K562 (cell line): ENCODE measurements around the gene COMMD9. TPM values are rescaled to one million over a fixed set of nuclear protein-coding genes. Genes with fewer than 3 reads are reported as not detected.
A peak's percentile ranks its signal among the peaks of the same experiment; 100 is the strongest.

Source experiments
- ATAC-seq: fragments of 200-7000 bp; cut with Tn5 transposase; 3 replicates; pipeline ENCODE4 v1.9.1; 2020; ENCODE audit warnings: moderate library complexity
- BruUV-seq: library from RNA; stranded (reverse); fragments of 400-500 nt; replicated peaks from 2 replicates; lab custom pipeline; 2021; lab: Mats Ljungman, UMichigan
- CTCF ChIA-PET: fragments of 300-600 bp; formaldehyde crosslinking; extraction: SDS; loops from one replicate; lab custom pipeline; 2021; ENCODE audit warnings: low intra/inter-chr PET ratio; lab: Yijun Ruan, JAX
- POLR2A ChIA-PET: fragments of 300-600, 350-650 bp; sonication (Branson Sonifier 250); formaldehyde crosslinking; extraction: SDS; loops from one replicate; lab custom pipeline; 2021; ENCODE audit warnings: antibody characterized with exemption, inconsistent platforms; lab: Yijun Ruan, JAX
- DNase-seq, 4 experiments: peaks; one replicate each; pipeline versions ENCODE4 v3.0.0 to v3.0.0-alpha.2; 2011 to 2018; ENCODE audit warnings: low spot score in 3 of 4, mixed read lengths in 3 of 4; ENCODE audit errors: extremely low read depth in 1 of 4
- FAIRE-seq: peaks from 2 replicates; lab custom pipeline; 2011; peaks lifted over from hg19 to GRCh38; lab: Jason Lieb, UNC
- H2AFZ ChIP-seq: 2 replicates; pipeline ENCODE4 v1.6.0; 2011; ENCODE audit warnings: low read depth, low read length, control low read depth, inconsistent platforms
- H3K27ac ChIP-seq: fragments of 200-600 bp; 3 replicates; pipeline ENCODE4 v1.8.0; 2011; ENCODE audit warnings: low read depth, mild to moderate bottlenecking, control low read depth, inconsistent platforms, low read length, moderate library complexity, mixed read lengths; ENCODE audit errors: extremely low read depth
- H3K27me3 ChIP-seq, 2 experiments: fragments of 300-600 bp in 1 of 2; 2 replicates in 1 of 2; 3 replicates in 1 of 2; pipeline versions ENCODE4 v1.6.0 to v1.8.0; 2011; ENCODE audit warnings: inconsistent platforms in 2 of 2, low read length in 2 of 2, mild to moderate bottlenecking in 1 of 2, mixed read lengths in 1 of 2, moderate library complexity in 1 of 2; ENCODE audit not compliant: control insufficient read depth in 2 of 2, insufficient read depth in 2 of 2
- H3K36me3 ChIP-seq: fragments of 300-600 bp; 3 replicates; pipeline ENCODE4 v1.8.0; 2011; ENCODE audit warnings: mild to moderate bottlenecking, low read length, inconsistent platforms; ENCODE audit not compliant: control insufficient read depth, insufficient read depth
- H3K4me1 ChIP-seq, 2 experiments: fragments of 200-600 bp in 1 of 2; replicated peaks in 1 of 2; 2 replicates in 1 of 2; 3 replicates in 1 of 2; pipeline versions ENCODE4 v1.5.1 to v1.8.0; 2011; ENCODE audit warnings: inconsistent platforms in 2 of 2, low read length in 2 of 2, mild to moderate bottlenecking in 1 of 2, mixed read lengths in 1 of 2, moderate library complexity in 1 of 2; ENCODE audit not compliant: control insufficient read depth in 2 of 2, insufficient read depth in 2 of 2
- H3K4me2 ChIP-seq: 2 replicates; pipeline ENCODE4 v1.6.1; 2011; ENCODE audit warnings: low read length, control low read depth, inconsistent platforms, mixed read lengths; ENCODE audit not compliant: insufficient read depth
- H3K4me3 ChIP-seq: fragments of 200-600 bp; sonication (generic), shearing (Covaris generic); 2 replicates; pipeline ENCODE4 v1.5.1; 2016; ENCODE audit warnings: control low read depth, inconsistent platforms
- H3K79me2 ChIP-seq: fragments of 200-600 bp; 3 replicates; pipeline ENCODE4 v1.8.0; 2011; ENCODE audit warnings: low read length, inconsistent platforms; ENCODE audit not compliant: control insufficient read depth, insufficient read depth
- H3K9ac ChIP-seq, 2 experiments: 2 replicates each; pipeline versions ENCODE4 v1.6.0 to v1.6.1; 2011; ENCODE audit warnings: low read depth in 2 of 2, low read length in 2 of 2, control low read depth in 1 of 2, inconsistent platforms in 1 of 2, mild to moderate bottlenecking in 1 of 2, mixed read lengths in 1 of 2; ENCODE audit not compliant: insufficient read depth in 1 of 2
- H3K9me1 ChIP-seq: one replicate; pipeline ENCODE4 v1.6.0; 2011; ENCODE audit warnings: inconsistent platforms, mild to moderate bottlenecking, low read length, moderate library complexity; ENCODE audit not compliant: control insufficient read depth, insufficient read depth
- H3K9me3 ChIP-seq: replicated peaks from 2 replicates; pipeline ENCODE4 v1.5.1; 2011; ENCODE audit warnings: low read depth, low read length, inconsistent platforms; ENCODE audit not compliant: control insufficient read depth, insufficient read depth
- H4K20me1 ChIP-seq: replicated peaks from 2 replicates; pipeline ENCODE4 v1.6.1; 2011; ENCODE audit warnings: low read length, inconsistent platforms, mixed read lengths; ENCODE audit not compliant: control insufficient read depth, insufficient read depth
- CC2D1A ChIP-seq: fragments of 450-650 bp; IDR thresholded peaks from 2 replicates; pipeline ENCODE4 v1.6.1; 2017; ENCODE audit warnings: mild to moderate bottlenecking
- JUNB ChIP-seq: fragments of 450-650 bp; formaldehyde crosslinking; conservative IDR thresholded peaks from 2 replicates; pipeline ENCODE4 v1.4.0; 2020; ENCODE audit warnings: mild to moderate bottlenecking
- KLF1 ChIP-seq: fragments of 450-650 bp; IDR thresholded peaks from 2 replicates; pipeline ENCODE4 v1.6.1; 2016; ENCODE audit warnings: missing genetic modification characterization, missing compliant biosample characterization
- MAFG ChIP-seq: fragments of 450-650 bp; conservative IDR thresholded peaks from 2 replicates; pipeline ENCODE4 v1.6.1; 2016; ENCODE audit warnings: missing genetic modification characterization, missing compliant biosample characterization
- MCM5 ChIP-seq: fragments of 450-650 bp; IDR thresholded peaks from 2 replicates; pipeline ENCODE4 v1.6.1; 2016; ENCODE audit warnings: low read depth
- MED1 ChIP-seq: sonication (generic); formaldehyde crosslinking; IDR thresholded peaks from 2 replicates; pipeline ENCODE4 v1.8.1; 2023; ENCODE audit warnings: missing genetic modification reagents, borderline replicate concordance
- PBX2 ChIP-seq, 2 experiments: IDR thresholded peaks in 1 of 2; conservative IDR thresholded peaks in 1 of 2; 2 replicates each; pipeline ENCODE4 v1.6.1; 2016; ENCODE audit warnings: low read depth in 2 of 2, mild to moderate bottlenecking in 1 of 2, missing compliant biosample characterization in 1 of 2, missing genetic modification characterization in 1 of 2, moderate library complexity in 1 of 2
- SIN3B ChIP-seq: fragments of 450-650 bp; IDR thresholded peaks from 2 replicates; pipeline ENCODE4 v1.6.1; 2017; ENCODE audit warnings: low read depth, mild to moderate bottlenecking, moderate library complexity
- SPI1 ChIP-seq: IDR thresholded peaks from 2 replicates; pipeline ENCODE4 v1.6.1; 2011; ENCODE audit warnings: low read depth, low read length, control low read depth, borderline replicate concordance
- STAT5A ChIP-seq: IDR thresholded peaks from 2 replicates; pipeline ENCODE4 v1.6.1; 2012; ENCODE audit warnings: low read length, inconsistent platforms, borderline replicate concordance
- ZKSCAN1 ChIP-seq: fragments of 150-350 bp; IDR thresholded peaks from 2 replicates; pipeline ENCODE4 v1.6.1; 2016; ENCODE audit warnings: low read depth, low read length
- ZNF347 ChIP-seq: fragments of 450-650 bp; formaldehyde crosslinking; IDR thresholded peaks from 2 replicates; pipeline ENCODE4 v1.4.0; 2020; ENCODE audit warnings: low read depth, mild to moderate bottlenecking, moderate library complexity
- ZNF668 ChIP-seq: fragments of 250-450 bp; sonication (Bioruptor Pico); IDR thresholded peaks from 2 replicates; pipeline ENCODE4 v1.8.0; 2022; ENCODE audit warnings: mild to moderate bottlenecking, inconsistent platforms
- WGBS: fragments of 100-300 bp; shearing (Covaris generic); methylation state at CpG from one replicate; pipeline ENCODE4 v1.1.6; 2016; ENCODE audit warnings: low coverage, mixed read lengths; ENCODE audit not compliant: insufficient coverage; ENCODE audit errors: missing lambda C conversion rate; 5-methylcytosine and 5-hydroxymethylcytosine counted together
- in situ Hi-C: fragments of 300-500 bp; cut with MboI; formaldehyde crosslinking; loops from 4 replicates; pipeline ENCODE4 v1.15.0; 2018; ENCODE audit warnings: inconsistent platforms, mixed read lengths
- intact Hi-C: fragments of 100-400 bp; cut with micrococcal nuclease; formaldehyde crosslinking; loops from 2 replicates; pipeline ENCODE4 v1.14.2; 2022
- polyA plus RNA-seq, 8 experiments: library from polyadenylated mRNA; depleted of rRNA in 4 of 8; stranded (reverse) in 5 of 8; unstranded in 3 of 8; fragments of >200 nt; fragmentation: Nextera tagmentation in 2 of 8; fragmentation: Illumina TruSeq in 1 of 8; extraction: Ambion mirVana in 2 of 8; extraction: Trizol in 1 of 8; gene quantifications; 2 replicates each; pipeline versions ENCODE4 v1.2.1 to v1.2.3, GENCODE V29; 2011 to 2014; ENCODE audit warnings: inconsistent platforms in 1 of 8, missing spikeins in 1 of 8
- total RNA-seq, 7 experiments: library from RNA; depleted of rRNA in 6 of 7; stranded (reverse); fragments of >200 nt in 6 of 7; fragmentation: Illumina TruSeq in 2 of 7; extraction: Trizol in 2 of 7; gene quantifications; 2 replicates each; pipeline versions ENCODE4 v1.2.1 to v1.2.3, GENCODE V29; 2011 to 2021; ENCODE audit warnings: low replicate concordance in 1 of 7

COMMD9 gene
- total and polyA plus RNA-seq, 9 of the 15 experiments (the other 6 are each of a cell fraction or from before 2014, with no cell fraction given) = 27.3 to 121 (median 48.0) TPM

GRCh38 chr11:36311926-36312595 lies 22.8 kb upstream of the COMMD9 start:
- FAIRE-seq (no peak), ATAC-seq (no peak), DNase-seq (no peak)
- intact Hi-C loops = no loop called here
- Histone ChIP-seq H3K79me2 (no peaks in the 10 kb centered on the region), H3K4me3 (no peak overlapping the region), H3K9me1 (no peaks in the 10 kb centered on the region), H3K4me1 (no peaks in the 10 kb centered on the region), H3K4me2 (no peak overlapping the region), H3K27me3 (peaks cover 6% of the 10 kb centered on the region in 2 experiments; a peak in 1 of 5 replicates), H3K9me3 (no peaks in the 10 kb centered on the region), H3K27ac (no peak overlapping the region), H4K20me1 (no peaks in the 10 kb centered on the region), H3K36me3 (no peaks in the 10 kb centered on the region), H2AFZ (no peak overlapping the region), H3K9ac (no peak overlapping the region)
- CTCF ChIA-PET = no interaction called here
- POLR2A ChIA-PET = interaction anchor here (0.6 to 1.4 kb wide), 2 partner anchors 42 to 166 kb away, joined by 3 read pairs; no protein-coding TSS in a partner anchor
- BruUV-seq = no TSS peak
- TF ChIP-seq SPI1 (no peak), STAT5A (no peak), MAFG (tag) (0 out of 2 replicates have a peak, but pooled peaks have one; percentile 7)
- 0% methylated on average over 4 of the region's 4 CpGs for WGBS
- in situ Hi-C loops = no loop called here

GRCh38 chr11:36309779-36310178 lies 20.6 kb upstream of the COMMD9 start:
- Histone ChIP-seq H3K27ac (no peak overlapping the region), H4K20me1 (no peaks in the 10 kb centered on the region), H3K9me1 (no peaks in the 10 kb centered on the region), H3K9me3 (no peaks in the 10 kb centered on the region), H3K36me3 (no peaks in the 10 kb centered on the region), H3K27me3 (peaks cover 4 to 6% of the 10 kb centered on the region in 2 experiments; a peak in 1 of 5 replicates), H3K4me3 (no peak overlapping the region), H3K79me2 (no peaks in the 10 kb centered on the region), H2AFZ (no peak overlapping the region), H3K9ac (no peak overlapping the region), H3K4me1 (no peaks in the 10 kb centered on the region), H3K4me2 (no peak overlapping the region)
- ChIA-PET CTCF (no interaction called here), POLR2A (interaction anchor here (0.7 kb wide), 1 partner anchor 30 kb away, joined by 3 read pairs; no protein-coding TSS in a partner anchor)
- peak; percentile 69 for FAIRE-seq
- intact Hi-C loops = loop anchor here (5.0 kb wide), 1 partner anchor 183 kb away; no protein-coding TSS in a partner anchor
- BruUV-seq = no TSS peak
- DNase-seq = no peak
- 2% methylated on average over 4 of the region's 4 CpGs for WGBS
- no peak for ATAC-seq
- in situ Hi-C loops = loop anchor here (5.0 to 10.0 kb wide), 2 partner anchors 183 to 435 kb away; no protein-coding TSS in a partner anchor
- TF ChIP-seq MAFG (tag) (no peak), SIN3B (no peak), MCM5 (no peak), ZNF347 (no peak), PBX2 (CRISPR knock-in tag; IDR thresholded peaks at IDR 0.05; ENCODE audit: low read depth) (no peak), PBX2 (tag; conservative IDR thresholded peaks at IDR 0.05; ENCODE audit: low read depth) (no peak), ZNF668 (CRISPR knock-in tag) (no peak), CC2D1A (no peak), JUNB (CRISPR knock-in tag) (no peak), KLF1 (tag) (no peak), MED1 (CRISPR knock-in tag) (no peak), ZKSCAN1 (no peak)
